NB4 (cell line): ENCODE results near the gene SIGLEC12.

Source experiments
- CTCF ChIP-seq: IDR thresholded peaks from one replicate; pipeline ENCODE4 v1.5.1; 2012; ENCODE audit warnings: low read depth, low read length
- MAX ChIP-seq: IDR thresholded peaks from 2 replicates; pipeline ENCODE4 v1.6.1; 2011; ENCODE audit warnings: low read depth, low read length
- POLR2A ChIP-seq: IDR thresholded peaks from 2 replicates; pipeline ENCODE4 v1.6.1; 2011; ENCODE audit warnings: mild to moderate bottlenecking; ENCODE audit not compliant: insufficient read length; ENCODE audit errors: extremely low read depth

- TF ChIP-seq POLR2A (no peak), CTCF (no peak), MAX (no peak)
These were observed 43.5 kb downstream of the SIGLEC12 start, which contains the start of gene SIGLEC8 for GRCh38 chr19:51458051-51458645.
